Bronchial epithelial cell (primary cell): ENCODE data around the gene MED12L. TPM values are rescaled to one million over a fixed set of nuclear protein-coding genes. Genes with fewer than 3 reads are reported as not detected.

Source experiments
- DNase-seq: peaks from one replicate; pipeline ENCODE4 v3.0.0-alpha.2; 2010; ENCODE audit warnings: low read depth
- FAIRE-seq: peaks from 2 replicates; lab custom pipeline; 2011; peaks lifted over from hg19 to GRCh38; lab: Jason Lieb, UNC
- H3K27me3 ChIP-seq: 2 replicates; pipeline ENCODE4 v1.5.1; 2011; ENCODE audit warnings: low read length; ENCODE audit not compliant: control insufficient read depth, insufficient read depth
- H3K36me3 ChIP-seq: 2 replicates; pipeline ENCODE4 v1.5.1; 2011; ENCODE audit warnings: low read length; ENCODE audit not compliant: control insufficient read depth, insufficient read depth
- H3K4me3 ChIP-seq: 2 replicates; pipeline ENCODE4 v1.5.1; 2011; ENCODE audit warnings: mild to moderate bottlenecking, low read depth, low read length, control low read depth
- total RNA-seq: library from RNA; depleted of rRNA; stranded (reverse); fragments of >200 nt; gene quantifications from 2 replicates; pipeline ENCODE4 v1.2.1, GENCODE V29; 2014
- TF ChIP-seq, protein P1 (sequence below): IDR thresholded peaks from 2 replicates; pipeline ENCODE4 v1.5.1; 2011; ENCODE audit warnings: mild to moderate bottlenecking, moderate library complexity, low read length, control low read depth, inconsistent platforms; ENCODE audit not compliant: insufficient read depth, severe bottlenecking

MED12L gene
- total RNA-seq, 1 donor from 2014 or later: 0.26 TPM

DNA sequence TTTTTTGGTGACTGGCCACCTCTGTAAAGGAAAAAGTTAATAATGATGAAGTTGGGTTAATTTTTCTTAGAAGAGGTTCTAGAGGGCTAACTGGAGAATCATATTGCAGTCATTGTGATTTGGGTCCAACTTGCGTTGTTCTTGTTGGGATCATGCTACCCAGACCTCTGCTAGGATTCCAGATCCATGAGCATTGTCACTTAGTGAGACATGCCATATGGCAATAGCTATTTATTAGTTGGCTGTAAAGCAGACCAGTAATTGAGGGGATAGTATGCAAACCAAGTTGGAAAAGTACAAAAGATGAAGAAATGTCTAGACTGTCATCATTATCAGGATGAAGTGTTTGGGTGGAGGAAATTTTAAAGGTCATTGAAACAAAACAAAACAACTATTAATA, 329.8 kb downstream of the MED12L start:
- Histone ChIP-seq H3K36me3 (no peaks in the 10 kb centered on the region), H3K4me3 (no peak overlapping the region), H3K27me3 (no peaks in the 10 kb centered on the region)
- no peak for DNase-seq
- FAIRE-seq: no peak
- TF ChIP-seq, protein P1, sequence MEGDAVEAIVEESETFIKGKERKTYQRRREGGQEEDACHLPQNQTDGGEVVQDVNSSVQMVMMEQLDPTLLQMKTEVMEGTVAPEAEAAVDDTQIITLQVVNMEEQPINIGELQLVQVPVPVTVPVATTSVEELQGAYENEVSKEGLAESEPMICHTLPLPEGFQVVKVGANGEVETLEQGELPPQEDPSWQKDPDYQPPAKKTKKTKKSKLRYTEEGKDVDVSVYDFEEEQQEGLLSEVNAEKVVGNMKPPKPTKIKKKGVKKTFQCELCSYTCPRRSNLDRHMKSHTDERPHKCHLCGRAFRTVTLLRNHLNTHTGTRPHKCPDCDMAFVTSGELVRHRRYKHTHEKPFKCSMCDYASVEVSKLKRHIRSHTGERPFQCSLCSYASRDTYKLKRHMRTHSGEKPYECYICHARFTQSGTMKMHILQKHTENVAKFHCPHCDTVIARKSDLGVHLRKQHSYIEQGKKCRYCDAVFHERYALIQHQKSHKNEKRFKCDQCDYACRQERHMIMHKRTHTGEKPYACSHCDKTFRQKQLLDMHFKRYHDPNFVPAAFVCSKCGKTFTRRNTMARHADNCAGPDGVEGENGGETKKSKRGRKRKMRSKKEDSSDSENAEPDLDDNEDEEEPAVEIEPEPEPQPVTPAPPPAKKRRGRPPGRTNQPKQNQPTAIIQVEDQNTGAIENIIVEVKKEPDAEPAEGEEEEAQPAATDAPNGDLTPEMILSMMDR: no peak

DNA sequence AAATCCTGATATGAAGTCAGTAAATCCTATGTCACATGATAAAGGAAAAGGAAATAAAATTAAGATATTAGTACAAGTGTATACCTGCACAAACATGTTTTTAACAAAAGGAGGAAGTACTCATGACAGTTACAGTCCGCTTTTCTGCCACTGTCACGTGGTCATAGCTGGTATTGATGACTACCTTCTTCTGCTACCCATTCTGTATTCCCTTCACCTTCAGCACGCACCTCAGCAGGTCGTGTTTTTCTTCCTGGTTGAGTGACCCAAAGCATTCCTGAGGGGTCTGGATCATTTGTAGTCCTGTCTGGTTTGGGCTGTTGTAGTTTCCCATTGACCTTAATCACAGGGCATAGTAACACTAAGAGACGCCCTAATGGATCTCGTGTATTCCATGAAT, 334.3 kb downstream of the MED12L start:
- TF ChIP-seq, protein P1: no peak
- Histone ChIP-seq H3K36me3 (no peaks in the 10 kb centered on the region), H3K4me3 (no peak overlapping the region), H3K27me3 (no peaks in the 10 kb centered on the region)
- DNase-seq (no peak), FAIRE-seq (no peak)

DNA sequence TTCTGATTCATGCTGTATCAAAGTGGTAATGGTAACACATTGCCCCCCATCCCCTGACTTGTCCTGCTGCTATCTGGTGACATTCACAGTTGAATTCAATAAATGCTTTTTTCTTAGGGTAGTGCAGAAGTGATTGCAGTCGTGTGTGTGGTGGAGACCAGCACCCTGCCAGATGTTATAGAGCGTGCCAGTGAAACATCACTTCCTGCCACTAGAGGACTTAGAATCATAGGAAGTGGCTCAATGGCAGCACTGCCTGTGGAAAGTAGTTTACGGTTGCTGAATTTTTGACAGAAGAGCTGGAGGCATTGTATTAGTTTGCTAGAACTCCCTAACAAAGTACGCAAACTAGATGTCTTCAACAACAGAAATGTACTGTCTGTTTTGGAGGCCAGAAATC, 336.5 kb downstream of the MED12L start:
- no peak for FAIRE-seq
- Histone ChIP-seq H3K4me3 (no peak overlapping the region), H3K27me3 (no peaks in the 10 kb centered on the region), H3K36me3 (no peaks in the 10 kb centered on the region)
- no peak for DNase-seq
- TF ChIP-seq, protein P1: no peak

DNA sequence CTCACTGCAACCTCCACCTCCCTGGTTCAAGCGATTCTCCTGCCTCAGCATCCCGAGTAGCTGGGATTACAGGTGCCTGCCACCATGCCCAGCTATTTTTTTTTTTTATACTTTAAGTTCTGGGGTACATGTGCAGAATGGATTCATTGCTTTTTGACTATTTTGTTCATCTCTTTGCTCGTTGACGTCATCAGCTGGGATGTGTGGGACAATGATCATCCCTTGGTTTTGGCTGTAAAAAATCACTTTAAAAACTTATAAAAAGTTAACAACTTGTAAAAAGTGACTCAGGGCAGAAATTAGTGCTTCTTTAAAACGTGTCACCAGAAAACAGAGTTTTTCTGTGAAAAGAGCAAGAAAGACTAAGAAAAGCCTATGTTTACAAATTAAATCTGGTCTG, 337.6 kb downstream of the MED12L start:
- no peak overlapping the region for H3K4me3 ChIP-seq
- DNase-seq (no peak), FAIRE-seq (no peak)
- H3K36me3 ChIP-seq: no peaks in the 10 kb centered on the region
- TF ChIP-seq, protein P1: no peak
- no peaks in the 10 kb centered on the region for H3K27me3 ChIP-seq

DNA sequence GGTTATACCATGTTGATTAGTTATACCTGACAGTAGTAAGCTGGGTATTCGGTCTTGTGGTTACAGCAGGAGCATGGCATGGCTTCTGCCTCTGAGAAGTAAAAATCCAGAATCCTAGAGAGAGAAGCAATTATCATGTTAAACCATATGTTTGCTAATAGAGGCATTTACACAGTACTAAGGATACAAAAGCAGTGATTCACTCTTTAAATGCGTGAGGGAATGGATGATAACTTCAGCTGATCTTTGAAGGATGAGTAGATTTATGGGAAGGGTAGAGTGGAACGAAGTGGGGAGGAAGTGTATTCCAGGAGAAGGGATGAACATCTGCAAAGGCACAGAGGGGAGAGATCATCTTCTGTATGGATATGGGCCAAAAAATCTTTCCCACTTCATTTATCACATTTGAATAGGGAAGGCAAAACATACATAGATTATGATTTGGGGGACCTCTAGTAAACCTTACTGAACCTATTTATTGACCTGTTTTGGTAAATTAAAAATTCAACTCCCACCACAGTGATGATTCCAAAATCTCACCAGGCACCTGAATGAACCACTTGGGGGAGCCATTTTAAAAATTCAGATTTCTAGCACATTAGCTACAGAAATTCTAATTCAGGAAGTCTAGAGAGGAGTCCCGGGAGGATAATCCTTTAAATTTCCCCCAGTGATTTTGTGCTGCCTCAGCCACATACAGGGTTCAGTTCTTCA, 340.3 kb downstream of the MED12L start:
- H3K36me3 ChIP-seq: no peaks in the 10 kb centered on the region
- DNase-seq: no peak
- TF ChIP-seq, protein P1: no peak
- no peak overlapping the region for H3K4me3 ChIP-seq
- no peak for FAIRE-seq
- no peaks in the 10 kb centered on the region for H3K27me3 ChIP-seq

DNA sequence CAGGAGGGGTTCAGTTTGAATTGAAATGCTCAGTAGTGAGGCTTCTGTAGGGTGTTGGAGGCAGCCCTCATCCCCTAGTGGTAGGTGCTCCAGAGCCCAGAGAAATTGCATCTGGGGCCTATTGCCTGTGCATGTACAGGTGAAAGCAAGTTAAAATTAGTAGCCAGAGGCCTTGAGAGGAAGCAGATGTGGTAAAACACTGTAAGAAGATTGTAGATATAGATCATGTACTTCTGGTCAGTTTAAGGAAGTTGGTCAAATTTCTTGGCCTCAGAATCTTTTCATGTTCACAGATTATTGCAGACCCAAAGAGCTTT, 340.8 kb downstream of the MED12L start:
- FAIRE-seq: no peak
- TF ChIP-seq, protein P1: no peak
- H3K36me3 ChIP-seq: no peaks in the 10 kb centered on the region
- H3K4me3 ChIP-seq: no peak overlapping the region
- no peak for DNase-seq
- no peaks in the 10 kb centered on the region for H3K27me3 ChIP-seq
